GM18867 (cell line): ENCODE measurements around the gene TEX2.
"Not testable (repeated sequence)": the region's sequence is repeated elsewhere in the genome, so short reads cannot be mapped to it uniquely, and the experiment has no call there.

Experiments
- ATAC-seq: cut with Tn5 transposase; IDR thresholded peaks from one replicate; pipeline ENCODE4 v1.9.1; 2021; ENCODE audit warnings: mild to moderate bottlenecking, moderate library complexity; ENCODE audit not compliant: unreplicated experiment

The TEX2 gene

DNA sequence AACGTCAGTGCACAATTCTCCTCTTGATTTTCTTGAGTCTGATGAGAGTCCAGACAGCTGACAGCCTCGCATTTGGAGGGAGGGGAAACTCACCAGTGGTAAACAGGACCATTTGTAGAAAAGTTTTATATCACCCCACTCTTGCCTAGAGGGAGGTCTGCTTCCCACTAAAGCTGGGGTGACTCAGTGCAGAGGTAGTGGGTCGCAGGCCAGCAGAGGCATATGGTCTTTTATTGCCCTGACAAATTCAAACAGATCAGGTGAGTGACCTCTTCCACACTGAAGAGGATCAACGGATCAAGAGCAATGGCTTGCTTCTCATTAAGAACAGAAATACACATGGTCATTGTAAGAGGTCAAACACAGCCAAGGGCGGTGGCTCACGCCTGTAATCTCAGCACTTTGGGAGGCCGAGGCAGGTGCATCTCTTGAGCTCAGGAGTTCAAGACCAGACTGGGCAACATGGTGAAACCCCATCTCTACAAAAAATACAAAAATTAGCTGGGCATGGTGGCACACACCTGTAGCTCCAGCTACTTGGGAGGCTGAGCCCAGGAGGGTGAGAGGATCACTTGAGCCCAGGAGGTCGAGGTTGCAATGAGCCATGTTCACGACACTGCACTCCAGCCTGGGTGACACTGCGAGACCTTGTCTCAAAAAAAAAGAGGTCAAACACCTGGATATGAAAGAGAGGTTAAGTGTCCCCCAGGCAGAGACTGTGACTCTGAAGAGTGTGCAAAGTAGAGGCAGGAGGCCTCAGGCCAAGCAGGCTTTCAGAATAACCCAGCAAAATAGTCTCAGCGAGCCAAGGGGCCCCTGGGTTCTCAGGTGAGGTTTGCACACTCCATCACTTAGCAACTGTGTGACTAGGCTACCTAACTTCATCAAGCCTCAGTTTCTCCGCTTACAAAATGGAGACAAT is 76.6 kb downstream of the TEX2 start:
- ATAC-seq = no peak

DNA sequence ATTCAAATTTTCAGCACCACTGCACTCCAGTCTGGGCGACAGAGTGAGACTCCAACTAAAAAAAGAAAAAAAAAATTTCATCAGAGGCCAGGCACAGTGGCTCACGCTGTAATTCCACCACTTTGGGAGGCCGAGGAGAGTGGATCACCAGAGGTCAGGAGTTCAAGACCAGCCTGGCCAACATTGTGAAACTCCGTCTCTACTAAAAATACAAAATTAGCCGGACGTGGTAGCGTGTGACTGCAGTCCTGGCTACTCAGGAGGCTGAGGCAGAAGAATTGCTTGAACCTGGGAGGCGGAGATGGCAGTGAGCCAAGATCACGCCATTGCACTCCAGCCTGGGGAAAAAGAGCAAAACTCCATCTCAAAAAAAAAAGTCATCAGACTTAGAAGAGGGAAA is 77.5 kb downstream of the TEX2 start:
- not testable (repeated sequence) for ATAC-seq

DNA sequence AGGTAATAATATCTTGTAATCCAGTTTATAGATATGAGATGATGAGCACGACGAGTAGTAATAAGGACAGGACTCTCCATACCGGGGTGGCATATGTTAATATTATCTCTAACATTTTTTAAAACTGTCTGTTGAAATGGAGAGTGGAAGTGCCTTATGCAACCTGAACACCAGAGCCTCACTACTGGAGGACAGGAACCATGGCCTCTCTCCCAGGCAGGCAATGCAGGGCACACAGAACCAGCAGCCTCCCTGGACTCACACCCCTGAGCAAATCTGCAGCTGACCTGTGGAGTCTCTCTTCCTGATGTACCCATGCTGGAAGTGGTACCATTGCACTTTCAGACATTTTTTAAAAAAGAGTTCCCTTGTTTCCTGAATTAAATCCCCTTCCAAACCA is 78.0 kb downstream of the TEX2 start:
- no peak for ATAC-seq

DNA sequence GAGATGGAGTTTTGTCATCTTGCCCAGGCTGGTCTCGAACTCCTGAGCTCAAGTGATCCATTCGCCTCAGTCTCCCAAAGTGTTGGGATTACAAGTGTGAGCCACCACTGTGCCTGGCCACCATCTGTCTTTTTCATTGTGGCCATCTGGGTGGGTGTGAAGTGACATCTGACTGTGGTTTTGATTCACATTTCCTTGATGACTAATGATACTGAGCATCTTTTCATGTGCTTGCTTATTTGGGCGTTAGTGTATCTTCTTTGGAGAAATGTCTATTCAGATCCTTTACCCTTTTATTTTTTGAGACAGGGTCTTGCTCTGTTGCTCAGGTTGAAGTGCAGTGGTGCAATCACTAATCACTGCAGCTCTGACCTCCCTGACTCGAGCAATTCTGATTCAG is 79.2 kb downstream of the TEX2 start:
- no peak for ATAC-seq

GRCh38 chr17:64182325-64183012 is 80.6 kb downstream of the TEX2 start:
- ATAC-seq = no peak

DNA sequence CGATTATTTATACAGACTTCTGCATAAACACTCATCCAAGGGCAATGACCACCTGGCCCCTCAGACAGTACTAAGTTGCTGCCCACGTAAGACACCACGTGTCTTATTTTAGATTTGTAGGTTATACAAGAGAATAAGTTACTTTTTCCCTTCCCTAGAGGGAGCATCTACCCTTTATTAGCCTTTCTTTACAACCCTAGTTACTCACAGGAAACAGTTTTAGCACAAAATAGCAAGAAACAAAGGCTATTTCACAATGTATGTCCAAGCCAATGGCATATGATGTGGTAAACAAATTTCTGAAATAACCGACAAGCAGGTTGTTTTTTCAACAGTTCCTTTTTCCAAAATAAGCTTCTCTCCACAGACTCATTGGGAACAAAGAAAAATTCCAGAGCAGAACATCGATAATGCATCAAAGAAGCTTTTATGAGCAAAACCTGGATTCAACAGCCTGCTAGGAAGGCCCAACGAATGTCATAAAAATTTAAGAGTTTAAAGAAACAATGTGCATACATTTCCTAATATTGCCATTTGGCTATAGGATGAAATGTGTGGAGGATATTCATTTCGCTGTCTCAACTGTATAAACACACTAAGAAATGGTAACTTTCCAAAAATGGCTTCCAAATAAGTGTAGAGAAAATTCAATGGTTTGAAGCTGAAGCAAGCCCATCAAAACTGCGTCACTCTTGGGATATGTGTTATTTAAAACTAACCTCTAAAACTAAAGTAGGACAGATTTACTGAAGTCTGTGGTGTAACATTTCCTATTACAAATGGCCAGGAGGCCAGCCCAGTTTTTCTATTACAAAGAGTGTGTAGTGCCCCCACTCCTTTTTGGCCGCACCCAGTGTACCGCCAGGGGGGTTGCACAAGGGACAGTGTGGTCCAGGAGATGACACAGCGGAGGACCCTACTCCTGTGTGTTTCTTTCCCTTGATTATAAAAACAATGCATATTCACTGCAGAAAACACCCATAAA is 82.7 kb downstream of the TEX2 start:
- ATAC-seq = no peak

DNA sequence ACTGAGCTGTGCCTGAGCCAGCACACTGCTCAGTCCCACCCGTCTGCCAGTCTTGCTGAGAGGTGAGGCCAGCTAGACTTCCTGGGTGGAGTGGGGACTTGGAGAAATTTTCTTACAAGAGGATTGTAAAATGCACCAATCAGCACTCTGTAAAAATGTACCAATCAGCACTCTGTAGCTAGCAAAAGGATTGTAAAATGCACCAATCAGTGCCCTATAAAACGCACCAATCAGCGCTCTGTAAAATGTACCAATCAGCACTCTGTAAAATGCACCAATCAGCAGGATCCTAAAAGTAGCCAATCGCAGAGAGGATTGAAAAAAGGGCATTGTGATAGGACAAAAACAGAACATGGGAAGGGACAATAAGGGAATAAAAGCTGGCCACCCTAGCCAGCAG is 84.0 kb downstream of the TEX2 start:
- not testable (repeated sequence) for ATAC-seq

GRCh38 chr17:64178011-64178825 is 84.8 kb downstream of the TEX2 start:
- ATAC-seq = no peak

GRCh38 chr17:64177311-64178010 is 85.6 kb downstream of the TEX2 start:
- ATAC-seq = no peak

DNA sequence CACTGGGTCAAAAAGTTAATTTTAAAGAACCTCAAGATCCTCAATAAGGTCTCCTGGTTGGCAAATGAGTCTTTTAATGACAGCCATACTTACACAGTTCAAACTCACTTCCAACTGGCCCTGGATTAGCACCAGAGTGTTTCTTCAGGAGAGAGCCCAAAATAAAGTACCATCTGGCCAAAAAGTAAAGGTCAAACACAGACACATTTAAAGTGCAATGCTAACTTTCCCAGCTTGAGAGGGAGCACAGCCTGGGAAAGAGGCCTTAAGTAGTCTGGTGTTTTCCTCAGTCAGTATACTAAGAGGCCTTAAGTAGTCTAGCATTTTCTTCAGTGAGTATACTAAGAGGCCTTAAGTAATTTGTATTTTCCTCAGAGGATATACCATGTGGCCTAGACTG is 86.5 kb downstream of the TEX2 start:
- ATAC-seq = no peak

DNA sequence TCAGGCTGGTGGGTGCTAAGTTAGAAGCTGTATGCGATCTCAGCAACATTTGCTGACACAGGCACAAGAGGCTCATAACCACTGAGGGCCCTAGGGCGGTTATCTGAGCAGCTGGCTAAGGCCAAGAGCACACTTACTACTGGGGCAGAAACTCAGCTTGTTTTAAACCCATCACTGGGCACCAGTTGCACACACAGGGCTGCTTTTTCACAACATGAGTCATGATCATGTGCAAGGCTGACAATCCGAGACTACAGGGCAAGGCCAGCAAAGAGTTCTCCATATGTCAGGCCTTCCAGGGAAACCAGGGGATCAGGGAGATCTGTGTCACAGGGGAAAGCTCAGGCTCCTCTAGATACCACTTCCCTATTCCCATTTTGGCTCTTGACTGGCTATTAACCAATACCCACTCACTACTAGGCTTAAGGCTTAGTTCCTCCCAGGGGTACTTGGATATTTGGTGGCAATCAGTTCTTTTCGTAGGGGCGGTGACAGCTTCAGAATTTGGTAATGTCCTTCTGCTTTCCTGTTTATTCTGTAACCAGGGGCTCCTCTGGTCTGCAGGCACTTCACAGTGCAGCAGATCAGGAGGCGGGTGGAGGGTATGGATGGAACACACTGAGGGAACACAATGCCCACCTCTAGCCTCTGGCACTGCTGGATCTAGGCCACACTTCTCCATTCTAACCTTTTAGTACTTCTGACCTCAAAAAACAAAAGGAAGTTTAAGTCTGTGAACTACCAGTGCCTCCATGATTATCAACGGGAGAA is 88.2 kb downstream of the TEX2 start:
- ATAC-seq = no peak

- no peak for ATAC-seq
Measured at GRCh38 chr17:64173646-64174045, 89.4 kb downstream of the TEX2 start.

GRCh38 chr17:64172510-64172909 is 90.5 kb downstream of the TEX2 start:
- ATAC-seq = no peak

GRCh38 chr17:64171041-64171440 is 92.0 kb downstream of the TEX2 start:
- no peak for ATAC-seq

DNA sequence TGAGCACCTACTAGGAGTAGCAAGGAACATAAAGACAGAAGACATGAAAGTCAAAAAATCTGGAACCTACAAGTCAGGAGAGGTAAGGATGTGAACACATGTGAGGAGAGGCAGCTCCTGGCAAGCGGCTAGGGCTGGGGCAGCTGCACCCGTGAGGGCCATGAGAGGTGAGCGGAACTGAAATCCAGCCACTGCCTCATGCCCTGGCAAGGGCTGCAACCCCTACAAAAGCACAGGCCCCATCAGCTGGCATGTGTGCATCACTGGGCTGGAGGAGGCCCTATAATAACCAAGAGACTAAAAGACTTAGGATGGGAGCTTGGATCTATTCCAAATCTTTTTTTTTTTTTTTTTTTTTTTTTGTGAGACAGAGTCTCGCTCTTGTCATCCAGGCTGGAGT is 92.8 kb downstream of the TEX2 start:
- no peak for ATAC-seq

- not testable (repeated sequence) for ATAC-seq
Measured at GRCh38 chr17:64167666-64168065, 95.4 kb downstream of the TEX2 start.

GRCh38 chr17:64166876-64167275 is 96.2 kb downstream of the TEX2 start:
- ATAC-seq = no peak

- ATAC-seq = no peak
Measured at GRCh38 chr17:64165347-64165746, 97.7 kb downstream of the TEX2 start.
